Osteocyte (in vitro differentiated cells): ENCODE results near the gene ITGA11. TPM values are rescaled to one million over a fixed set of nuclear protein-coding genes. Genes with fewer than 3 reads are reported as not detected.

Source experiments
- DNase-seq: peaks from one replicate; pipeline ENCODE4 v3.0.0; 2021; ENCODE audit warnings: mixed read lengths; ENCODE audit not compliant: unreplicated experiment; ENCODE audit errors: extremely low spot score
- H3K27ac Mint-ChIP-seq: one replicate; pipeline ENCODE4 v1.8.0; 2021; ENCODE audit warnings: mild to moderate bottlenecking, mixed read lengths; ENCODE audit not compliant: unreplicated experiment
- H3K27me3 Mint-ChIP-seq: one replicate; pipeline ENCODE4 v1.8.0; 2021; ENCODE audit warnings: mixed read lengths; ENCODE audit not compliant: unreplicated experiment
- H3K36me3 Mint-ChIP-seq: one replicate; pipeline ENCODE4 v1.8.0; 2021; ENCODE audit warnings: mixed read lengths; ENCODE audit not compliant: unreplicated experiment
- H3K4me1 Mint-ChIP-seq: one replicate; pipeline ENCODE4 v1.8.0; 2021; ENCODE audit warnings: mixed read lengths; ENCODE audit not compliant: unreplicated experiment
- H3K4me3 Mint-ChIP-seq: one replicate; pipeline ENCODE4 v1.8.0; 2021; ENCODE audit warnings: mild to moderate bottlenecking, moderate library complexity, mixed read lengths; ENCODE audit not compliant: unreplicated experiment
- H3K9me3 Mint-ChIP-seq: one replicate; pipeline ENCODE4 v1.8.0; 2021; ENCODE audit warnings: mixed read lengths; ENCODE audit not compliant: unreplicated experiment
- total RNA-seq: library from RNA; stranded (reverse); gene quantifications from 2 replicates; pipeline ENCODE4 v1.2.1, GENCODE V29; 2021
- TF ChIP-seq, protein P1 (sequence below): fragments of 200-600 bp; sonication (generic); IDR thresholded peaks from 2 replicates; pipeline ENCODE4 v1.5.0; 2021; ENCODE audit warnings: antibody characterized with exemption, mild to moderate bottlenecking, moderate library complexity

Gene ITGA11
- total RNA-seq, 1 donor from 2014 or later, result 1,149 TPM

GRCh38 chr15:68449389-68449788 lies 17.4 kb upstream of the ITGA11 start:
- TF ChIP-seq, protein P1, sequence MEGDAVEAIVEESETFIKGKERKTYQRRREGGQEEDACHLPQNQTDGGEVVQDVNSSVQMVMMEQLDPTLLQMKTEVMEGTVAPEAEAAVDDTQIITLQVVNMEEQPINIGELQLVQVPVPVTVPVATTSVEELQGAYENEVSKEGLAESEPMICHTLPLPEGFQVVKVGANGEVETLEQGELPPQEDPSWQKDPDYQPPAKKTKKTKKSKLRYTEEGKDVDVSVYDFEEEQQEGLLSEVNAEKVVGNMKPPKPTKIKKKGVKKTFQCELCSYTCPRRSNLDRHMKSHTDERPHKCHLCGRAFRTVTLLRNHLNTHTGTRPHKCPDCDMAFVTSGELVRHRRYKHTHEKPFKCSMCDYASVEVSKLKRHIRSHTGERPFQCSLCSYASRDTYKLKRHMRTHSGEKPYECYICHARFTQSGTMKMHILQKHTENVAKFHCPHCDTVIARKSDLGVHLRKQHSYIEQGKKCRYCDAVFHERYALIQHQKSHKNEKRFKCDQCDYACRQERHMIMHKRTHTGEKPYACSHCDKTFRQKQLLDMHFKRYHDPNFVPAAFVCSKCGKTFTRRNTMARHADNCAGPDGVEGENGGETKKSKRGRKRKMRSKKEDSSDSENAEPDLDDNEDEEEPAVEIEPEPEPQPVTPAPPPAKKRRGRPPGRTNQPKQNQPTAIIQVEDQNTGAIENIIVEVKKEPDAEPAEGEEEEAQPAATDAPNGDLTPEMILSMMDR, result no peak
- peaks cover 15% of the 10 kb centered on the region for H3K4me1 Mint-ChIP-seq
- no peak overlapping the region for H3K4me3 Mint-ChIP-seq
- peaks cover 2% of the 10 kb centered on the region for H3K27me3 Mint-ChIP-seq
- H3K9me3 Mint-ChIP-seq, result peaks cover 15% of the 10 kb centered on the region
- DNase-seq, result peak; percentile 54
- H3K36me3 Mint-ChIP-seq, result peaks cover 10% of the 10 kb centered on the region
- H3K27ac Mint-ChIP-seq, result no peak overlapping the region

- Mint-ChIP-seq H3K4me3 (no peak overlapping the region), H3K4me1 (peaks cover 15% of the 10 kb centered on the region), H3K36me3 (peaks cover 12% of the 10 kb centered on the region), H3K27ac (no peak overlapping the region), H3K9me3 (peaks cover 19% of the 10 kb centered on the region), H3K27me3 (peaks cover 2% of the 10 kb centered on the region)
- no peak for DNase-seq
- TF ChIP-seq, protein P1, result no peak
Measured at GRCh38 chr15:68447976-68448755, 16.2 kb upstream of the ITGA11 start.

GRCh38 chr15:68447209-68447608 lies 15.2 kb upstream of the ITGA11 start:
- Mint-ChIP-seq H3K9me3 (peaks cover 17% of the 10 kb centered on the region), H3K4me3 (no peak overlapping the region), H3K27me3 (peaks cover 2% of the 10 kb centered on the region), H3K27ac (no peak overlapping the region), H3K4me1 (peaks cover 17% of the 10 kb centered on the region), H3K36me3 (peaks cover 10% of the 10 kb centered on the region)
- TF ChIP-seq, protein P1, result no peak
- no peak for DNase-seq

DNA sequence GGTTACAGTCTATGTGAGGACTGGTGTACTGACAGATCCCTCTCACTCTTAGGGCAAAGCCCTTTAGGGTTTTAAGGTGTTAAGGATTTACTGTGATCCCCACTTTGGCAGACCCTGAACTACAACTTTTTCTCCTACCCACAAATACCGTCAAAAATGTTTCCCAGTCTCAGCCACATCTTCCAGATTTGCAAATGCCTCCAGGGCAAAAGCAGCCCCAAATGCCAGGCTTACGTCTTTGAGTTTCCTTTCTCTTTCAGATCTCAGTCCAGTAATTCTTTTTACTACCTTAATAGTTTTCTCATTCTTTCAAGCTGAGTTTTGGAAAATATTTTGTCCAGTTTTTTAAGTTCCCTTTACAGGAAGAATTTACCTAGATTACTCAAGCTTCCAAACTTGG lies 13.4 kb upstream of the ITGA11 start:
- Mint-ChIP-seq H3K4me1 (peaks cover 30% of the 10 kb centered on the region), H3K9me3 (peaks cover 6% of the 10 kb centered on the region), H3K27me3 (no peaks in the 10 kb centered on the region), H3K36me3 (peaks cover 2% of the 10 kb centered on the region), H3K4me3 (no peak overlapping the region), H3K27ac (peak overlapping the region; percentile 67)
- TF ChIP-seq, protein P1, result no peak
- DNase-seq, result no peak

DNA sequence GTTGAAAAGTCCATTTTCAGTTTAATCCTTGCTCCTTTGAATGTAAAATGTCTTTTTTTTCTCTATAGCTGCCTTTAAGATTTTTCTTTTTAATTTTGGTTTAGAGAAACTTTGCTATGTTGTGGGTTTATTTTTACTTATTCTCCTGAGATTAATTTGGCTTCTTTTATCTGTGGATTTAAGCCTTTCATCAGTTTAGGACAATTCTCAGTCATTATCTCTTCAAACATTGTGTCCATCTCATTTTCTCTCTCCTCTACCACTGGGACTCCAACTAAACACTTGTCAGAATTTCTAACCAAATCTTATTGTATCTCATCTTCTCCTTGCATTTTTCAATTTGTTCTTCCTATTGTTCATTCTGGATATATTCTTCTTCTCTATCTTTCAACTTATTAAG lies 12.4 kb upstream of the ITGA11 start:
- H3K4me3 Mint-ChIP-seq, result no peak overlapping the region
- H3K27me3 Mint-ChIP-seq, result peaks cover 3% of the 10 kb centered on the region
- no peak overlapping the region for H3K27ac Mint-ChIP-seq
- peaks cover 6% of the 10 kb centered on the region for H3K9me3 Mint-ChIP-seq
- TF ChIP-seq, protein P1, result no peak
- DNase-seq, result no peak
- H3K4me1 Mint-ChIP-seq, result peaks cover 26% of the 10 kb centered on the region
- peaks cover 2% of the 10 kb centered on the region for H3K36me3 Mint-ChIP-seq
